Loucy (cell line): Measurements from ENCODE around the gene C2orf81.

ENCODE experiments used
- CTCF ChIP-seq: fragments of 200-600 bp; sonication (generic); conservative IDR thresholded peaks from 2 replicates; pipeline ENCODE4 v1.5.1; 2014; ENCODE audit warnings: mild to moderate bottlenecking, antibody characterized with exemption, low read length
- EZH2phosphoT487 ChIP-seq: fragments of 200-600 bp; IDR thresholded peaks from 2 replicates; pipeline ENCODE4 v1.6.1; 2018; ENCODE audit warnings: antibody characterized with exemption, mild to moderate bottlenecking, moderate library complexity, borderline replicate concordance

DNA sequence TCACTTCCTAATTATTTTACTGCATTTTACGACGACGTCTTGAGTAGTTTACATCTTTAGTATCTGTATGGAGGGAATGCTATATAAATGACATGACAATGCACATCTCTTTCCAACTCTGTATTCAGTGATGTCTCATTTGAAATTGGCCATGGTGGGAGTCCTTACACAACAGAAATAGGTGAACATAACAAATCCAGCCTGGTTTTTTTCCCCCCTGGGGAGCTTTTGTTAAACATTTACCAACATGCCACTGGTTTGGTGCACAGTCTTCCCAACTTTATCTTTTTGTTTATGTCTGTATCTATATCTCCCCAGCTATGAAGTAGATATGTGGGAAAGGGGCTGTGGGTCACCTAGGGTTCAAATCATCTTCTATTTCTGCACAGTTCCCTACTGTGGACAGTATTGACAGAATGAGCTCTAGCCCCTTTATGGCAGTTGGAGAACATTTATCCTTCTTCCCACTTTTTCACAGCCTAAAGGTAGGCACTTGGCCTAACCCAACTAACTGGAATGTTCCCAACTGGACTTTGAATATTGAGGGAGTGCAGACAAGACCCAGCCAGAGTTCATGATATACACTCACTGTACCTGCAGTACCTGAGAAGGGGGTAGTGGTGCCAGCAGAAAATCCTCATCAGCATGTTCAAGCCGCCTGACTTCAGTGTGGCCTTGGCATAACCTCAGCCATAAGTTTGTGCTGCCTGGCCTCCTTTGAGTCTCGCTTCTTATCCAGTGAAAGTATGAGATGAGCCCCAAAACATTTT lies 26.0 kb upstream of the C2orf81 start:
- TF ChIP-seq CTCF (no peak), EZH2phosphoT487 (no peak)
